Stimulated activated CD8-positive, alpha-beta memory T cell treated with anti-CD3 and anti-CD28 coated beads, Interleukin-7, amount 100 ng/mL, for 1 hour (primary cell): Measurements from ENCODE around the gene MICAL2.

Source experiments
- DNase-seq, 2 donors: peaks; one replicate each; pipeline ENCODE4 v3.0.0-alpha.2; 2020; ENCODE audit warnings: low read depth in 2 of 2

Gene MICAL2

GRCh38 chr11:12188548-12189317 lies 78.3 kb downstream of the MICAL2 start:
- DNase-seq = no peak

- DNase-seq = no peak
Measured at GRCh38 chr11:12189543-12190235, 79.3 kb downstream of the MICAL2 start.

- DNase-seq = no peak
Measured at GRCh38 chr11:12190511-12190910, 80.1 kb downstream of the MICAL2 start.

- no peak for DNase-seq
Measured at GRCh38 chr11:12192794-12193514, 82.6 kb downstream of the MICAL2 start.

- DNase-seq = no peak
Measured at GRCh38 chr11:12193515-12194336, 83.3 kb downstream of the MICAL2 start.

- no peak for DNase-seq
Measured at GRCh38 chr11:12195768-12196167, 85.4 kb downstream of the MICAL2 start.

- DNase-seq = no peak
Measured at GRCh38 chr11:12196308-12196707, 85.9 kb downstream of the MICAL2 start.

GRCh38 chr11:12196872-12197271 lies 86.5 kb downstream of the MICAL2 start:
- DNase-seq = no peak

GRCh38 chr11:12198251-12199222 lies 88.1 kb downstream of the MICAL2 start:
- DNase-seq = no peak

- DNase-seq = no peak
Measured at GRCh38 chr11:12199231-12199948, 89.0 kb downstream of the MICAL2 start.

- DNase-seq = no peak
Measured at GRCh38 chr11:12200279-12200990, 90.0 kb downstream of the MICAL2 start.

GRCh38 chr11:12200991-12201985 lies 90.9 kb downstream of the MICAL2 start:
- DNase-seq = no peak

- no peak for DNase-seq
Measured at GRCh38 chr11:12202661-12203310, 92.4 kb downstream of the MICAL2 start.

GRCh38 chr11:12204506-12204905 lies 94.1 kb downstream of the MICAL2 start:
- DNase-seq = no peak

- no peak for DNase-seq
Measured at GRCh38 chr11:12205330-12205729, 94.9 kb downstream of the MICAL2 start.

GRCh38 chr11:12206529-12206928 lies 96.1 kb downstream of the MICAL2 start:
- DNase-seq = no peak

- no peak for DNase-seq
Measured at GRCh38 chr11:12207384-12208150, 97.2 kb downstream of the MICAL2 start.
